T-helper 1 cell treated with Interleukin-12 subunit alpha and Interleukin-12 subunit beta and Interleukin-4 antibody, amounts not matched to agents 30 μg/mL and 1 μg/mL, for 36 hours (primary cell): ENCODE data around the gene ZNF648.
"Not testable (repeated sequence)": the region's sequence is repeated elsewhere in the genome, so short reads cannot be mapped to it uniquely, and the experiment has no call there.

Source experiments
- H3K27ac Mint-ChIP-seq: one replicate; pipeline ENCODE4 v1.8.0; 2021; ENCODE audit warnings: mild to moderate bottlenecking, mixed read lengths
- H3K27me3 Mint-ChIP-seq: one replicate; pipeline ENCODE4 v1.8.0; 2021; ENCODE audit warnings: low read depth, mixed read lengths
- H3K36me3 Mint-ChIP-seq: one replicate; pipeline ENCODE4 v1.8.0; 2021; ENCODE audit warnings: low read depth, mixed read lengths
- H3K4me1 Mint-ChIP-seq: one replicate; pipeline ENCODE4 v1.8.0; 2021; ENCODE audit warnings: low read depth, mixed read lengths
- H3K4me3 Mint-ChIP-seq: one replicate; pipeline ENCODE4 v1.8.0; 2021; ENCODE audit warnings: mild to moderate bottlenecking, moderate library complexity, mixed read lengths
- H3K9me3 Mint-ChIP-seq: one replicate; pipeline ENCODE4 v1.8.0; 2021; ENCODE audit warnings: mixed read lengths

The ZNF648 gene

GRCh38 chr1:182061594-182061993 lies at the start of gene ZNF648:
ZNF648 (minus strand) TSS chr1:182061712; CDS start chr1:182058010, 3,702 bp downstream.
- H3K36me3 Mint-ChIP-seq = no peaks in the 10 kb centered on the region
- H3K27me3 Mint-ChIP-seq = peaks cover 72% of the 10 kb centered on the region
- H3K4me1 Mint-ChIP-seq = peaks cover under 1% of the 10 kb centered on the region
- no peak within 1 kb of the TSS for H3K27ac Mint-ChIP-seq
- no peak within 1 kb of the TSS for H3K4me3 Mint-ChIP-seq
- H3K9me3 Mint-ChIP-seq = no peaks in the 10 kb centered on the region

DNA sequence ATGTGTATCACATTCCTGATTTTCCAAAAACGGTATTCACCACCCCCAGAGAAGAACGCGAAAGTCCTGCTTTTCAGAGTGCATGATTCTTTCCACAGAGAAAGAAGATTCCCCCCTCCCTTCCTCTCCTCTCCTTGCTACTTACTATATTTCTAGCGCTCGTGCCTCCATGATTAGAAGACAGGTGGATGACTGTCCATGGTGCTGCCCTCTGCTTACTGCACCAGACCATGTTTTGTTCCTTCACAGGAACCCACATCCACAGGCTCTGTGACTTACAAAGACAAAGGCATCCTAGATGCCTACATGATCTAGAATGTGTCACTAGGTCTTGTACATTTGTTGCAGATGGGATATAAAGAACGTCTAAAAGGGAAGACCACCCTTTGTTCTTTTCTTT lies 49.1 kb upstream of the ZNF648 start:
- H3K9me3 Mint-ChIP-seq = no peaks in the 10 kb centered on the region
- no peaks in the 10 kb centered on the region for H3K4me1 Mint-ChIP-seq
- no peaks in the 10 kb centered on the region for H3K36me3 Mint-ChIP-seq
- H3K27ac Mint-ChIP-seq = no peak overlapping the region
- H3K27me3 Mint-ChIP-seq = peaks cover 35% of the 10 kb centered on the region
- H3K4me3 Mint-ChIP-seq = no peak overlapping the region

DNA sequence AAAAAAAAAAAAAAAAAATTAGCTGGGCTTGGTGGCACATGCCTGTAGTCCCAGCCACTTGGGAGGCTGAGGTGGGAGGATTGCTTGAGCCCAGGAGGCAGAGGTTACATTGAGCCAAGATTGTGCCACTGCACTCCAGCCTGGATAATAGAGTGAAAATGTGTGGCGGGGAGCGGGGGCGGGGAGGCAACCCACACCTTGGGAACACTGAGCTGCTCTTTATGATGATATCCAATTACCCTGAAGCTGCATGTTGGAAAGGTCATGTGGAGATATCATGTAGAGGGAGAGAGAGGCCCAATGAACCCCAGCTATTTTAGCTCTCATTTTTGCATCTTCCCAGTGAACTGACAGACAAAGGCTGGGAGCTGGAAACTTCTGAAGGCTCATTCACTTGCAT lies 48.3 kb upstream of the ZNF648 start:
- Mint-ChIP-seq H3K4me1 (no peaks in the 10 kb centered on the region), H3K36me3 (no peaks in the 10 kb centered on the region), H3K27me3 (peaks cover 43% of the 10 kb centered on the region), H3K9me3 (no peaks in the 10 kb centered on the region), H3K4me3 (no peak overlapping the region), H3K27ac (no peak overlapping the region)

DNA sequence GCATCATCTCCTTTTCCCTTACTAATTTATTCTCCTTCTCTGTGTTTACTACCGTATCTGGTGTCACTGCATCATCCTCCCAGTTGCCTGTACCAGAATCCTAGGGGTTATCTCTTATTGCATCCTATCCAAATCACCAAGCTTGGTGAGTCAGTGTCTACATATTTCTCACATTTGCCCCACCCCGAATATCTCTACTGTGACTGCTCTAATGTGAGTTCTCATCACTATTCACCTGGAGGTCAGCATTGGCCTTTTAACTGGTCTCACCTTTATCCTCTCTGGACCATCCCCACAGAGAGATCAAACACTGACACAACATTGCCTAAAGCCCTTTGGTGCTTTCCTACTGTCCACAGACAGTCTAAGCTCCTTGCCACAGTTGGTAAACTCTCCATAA lies 45.7 kb upstream of the ZNF648 start:
- no peaks in the 10 kb centered on the region for H3K9me3 Mint-ChIP-seq
- H3K4me3 Mint-ChIP-seq = no peak overlapping the region
- peaks cover 54% of the 10 kb centered on the region for H3K27me3 Mint-ChIP-seq
- no peak overlapping the region for H3K27ac Mint-ChIP-seq
- H3K4me1 Mint-ChIP-seq = no peaks in the 10 kb centered on the region
- no peaks in the 10 kb centered on the region for H3K36me3 Mint-ChIP-seq

GRCh38 chr1:182102043-182102416 lies 40.5 kb upstream of the ZNF648 start:
- Mint-ChIP-seq H3K36me3 (no peaks in the 10 kb centered on the region), H3K4me1 (peaks cover 3% of the 10 kb centered on the region), H3K9me3 (peaks cover 5% of the 10 kb centered on the region), H3K27ac (no peak overlapping the region), H3K27me3 (peaks cover 75% of the 10 kb centered on the region), H3K4me3 (no peak overlapping the region)

- Mint-ChIP-seq H3K27ac (no peak overlapping the region), H3K4me3 (no peak overlapping the region), H3K36me3 (no peaks in the 10 kb centered on the region), H3K9me3 (peaks cover 5% of the 10 kb centered on the region), H3K4me1 (peaks cover 5% of the 10 kb centered on the region), H3K27me3 (peaks cover 76% of the 10 kb centered on the region)
These were observed 40.0 kb upstream of the ZNF648 start for GRCh38 chr1:182101415-182102042.

DNA sequence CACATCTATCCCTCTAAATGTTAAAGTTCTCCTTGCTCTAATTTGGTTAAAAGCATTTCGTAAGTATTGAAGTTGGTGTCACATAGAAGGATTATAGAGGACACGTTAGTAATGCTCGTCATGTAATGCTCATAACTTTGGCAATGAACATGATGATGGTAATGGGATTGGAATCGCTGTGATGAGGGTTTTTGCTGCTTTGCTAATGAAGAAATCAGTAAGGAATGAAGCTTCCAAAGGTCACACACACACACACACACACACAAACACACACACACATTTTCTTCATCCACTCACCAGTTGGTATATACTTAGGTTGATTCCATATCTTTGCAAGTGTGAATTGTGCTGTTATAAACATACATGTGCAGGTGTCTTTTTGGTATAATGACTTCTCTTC lies 36.8 kb upstream of the ZNF648 start:
- Mint-ChIP-seq H3K27ac (no peak overlapping the region), H3K9me3 (peaks cover 5% of the 10 kb centered on the region), H3K27me3 (peaks cover 72% of the 10 kb centered on the region)

DNA sequence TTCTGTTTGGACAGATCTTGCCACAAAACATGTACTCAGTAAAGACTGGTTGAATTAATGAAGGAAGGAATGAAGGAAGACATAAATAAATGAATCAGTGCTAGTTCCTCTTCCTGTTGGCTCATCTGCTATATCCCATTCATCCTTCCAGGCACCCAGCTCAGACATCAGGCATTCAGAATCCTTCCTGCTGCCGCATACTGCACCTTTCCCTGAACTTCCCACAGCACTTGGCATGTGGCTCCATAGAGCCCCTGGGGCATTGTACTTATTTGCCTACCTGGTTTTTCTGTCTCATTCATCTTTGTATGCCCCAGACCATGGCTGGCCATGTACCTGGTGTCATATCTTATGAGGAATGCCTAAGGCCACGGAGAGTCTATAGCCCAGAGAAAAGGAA lies 34.4 kb upstream of the ZNF648 start:
- Mint-ChIP-seq H3K36me3 (no peaks in the 10 kb centered on the region), H3K27me3 (peaks cover 52% of the 10 kb centered on the region), H3K4me3 (no peak overlapping the region), H3K4me1 (peaks cover 5% of the 10 kb centered on the region), H3K27ac (no peak overlapping the region), H3K9me3 (peaks cover 5% of the 10 kb centered on the region)

More for the DNA sequence above, 36.8 kb upstream of the ZNF648 start:
- peaks cover 5% of the 10 kb centered on the region for H3K4me1 Mint-ChIP-seq
- no peaks in the 10 kb centered on the region for H3K36me3 Mint-ChIP-seq
- H3K4me3 Mint-ChIP-seq = no peak overlapping the region

- H3K4me3 Mint-ChIP-seq, H3K9me3 Mint-ChIP-seq, H3K27ac Mint-ChIP-seq, H3K36me3 Mint-ChIP-seq, H3K4me1 Mint-ChIP-seq: not testable (repeated sequence)
- peaks cover 40% of the 10 kb centered on the region for H3K27me3 Mint-ChIP-seq
These were observed 33.0 kb upstream of the ZNF648 start for GRCh38 chr1:182094514-182095005.

DNA sequence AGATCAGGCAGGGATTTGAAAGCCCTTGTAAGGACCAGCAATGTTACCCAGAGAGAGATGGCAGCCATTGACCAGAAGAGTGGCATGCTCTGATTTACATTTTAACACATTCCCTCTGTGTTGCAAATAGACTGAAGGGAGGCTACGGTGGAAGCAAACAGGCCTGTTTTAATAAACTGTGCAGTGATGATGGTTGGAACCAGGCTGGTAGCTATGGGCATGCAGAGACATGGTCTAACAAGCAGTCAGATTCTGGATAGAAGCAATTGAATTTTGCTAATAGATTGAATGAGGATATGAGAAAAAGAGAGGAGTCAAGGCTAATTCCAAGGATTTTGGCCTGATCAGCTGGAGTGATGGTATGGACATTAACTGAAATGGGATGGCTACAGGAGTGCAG lies 32.3 kb upstream of the ZNF648 start:
- Mint-ChIP-seq H3K4me3 (no peak overlapping the region), H3K9me3 (no peaks in the 10 kb centered on the region)

GRCh38 chr1:182092336-182092735 lies 30.8 kb upstream of the ZNF648 start:
- peaks cover 26% of the 10 kb centered on the region for H3K4me1 Mint-ChIP-seq
- H3K27me3 Mint-ChIP-seq = peaks cover 21% of the 10 kb centered on the region
- no peak overlapping the region for H3K4me3 Mint-ChIP-seq
- no peaks in the 10 kb centered on the region for H3K36me3 Mint-ChIP-seq
- H3K9me3 Mint-ChIP-seq = no peaks in the 10 kb centered on the region
- H3K27ac Mint-ChIP-seq = no peak overlapping the region

More for the DNA sequence above, 32.3 kb upstream of the ZNF648 start:
- H3K36me3 Mint-ChIP-seq = no peaks in the 10 kb centered on the region
- no peak overlapping the region for H3K27ac Mint-ChIP-seq
- H3K4me1 Mint-ChIP-seq = peaks cover 14% of the 10 kb centered on the region
- H3K27me3 Mint-ChIP-seq = peaks cover 32% of the 10 kb centered on the region

DNA sequence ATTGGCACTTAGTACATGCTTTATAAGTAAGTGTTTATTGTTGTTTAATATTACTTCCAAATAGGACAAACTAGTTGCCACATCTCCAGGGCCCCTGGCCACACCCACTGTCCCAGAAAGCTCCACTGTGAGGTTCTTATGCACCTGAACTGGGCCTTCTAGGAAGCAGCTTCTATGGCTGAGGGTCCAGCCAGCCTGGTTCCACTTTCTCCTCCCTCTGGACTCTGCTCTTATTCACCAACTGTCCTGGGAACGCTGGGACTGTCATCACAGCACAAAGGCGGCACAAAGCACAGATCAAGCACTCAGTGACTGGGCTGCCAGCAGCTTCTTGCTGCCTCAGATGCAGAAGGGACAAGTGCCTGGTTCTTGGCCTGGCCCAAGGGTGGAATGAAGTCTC lies 29.6 kb upstream of the ZNF648 start:
- Mint-ChIP-seq H3K4me1 (peaks cover 37% of the 10 kb centered on the region), H3K27me3 (peaks cover 12% of the 10 kb centered on the region), H3K4me3 (no peak overlapping the region), H3K36me3 (no peaks in the 10 kb centered on the region), H3K9me3 (no peaks in the 10 kb centered on the region), H3K27ac (no peak overlapping the region)

DNA sequence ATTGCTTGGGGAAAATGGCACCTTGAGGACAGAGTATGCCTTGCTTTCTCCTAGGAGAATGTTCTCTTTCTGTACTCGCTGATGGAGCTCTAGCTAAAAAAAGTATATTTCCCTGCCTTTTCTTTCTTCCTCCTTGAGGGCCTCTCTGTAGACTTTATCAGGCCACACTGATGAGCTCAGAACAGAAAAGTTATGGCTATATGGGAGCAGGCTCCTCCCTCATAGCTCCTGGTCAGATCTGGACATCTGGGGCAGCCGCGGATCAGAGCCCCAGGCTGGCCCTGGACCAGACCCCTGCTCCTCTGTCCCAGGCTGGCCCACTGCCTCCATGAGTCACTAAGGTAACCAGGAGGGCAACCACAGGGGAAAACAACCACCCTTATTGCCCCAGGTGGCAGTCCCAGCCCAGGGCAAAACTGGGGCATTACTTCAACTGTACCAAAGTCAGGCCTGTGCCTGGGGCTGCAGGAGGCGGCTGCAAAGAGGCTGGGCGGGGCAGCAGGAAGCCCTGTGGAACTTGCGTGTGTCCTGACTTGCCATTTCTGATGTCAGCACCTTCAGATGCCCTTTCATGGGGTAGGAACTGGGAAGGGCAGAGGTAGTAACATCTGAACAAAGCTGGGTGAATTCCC lies 26.3 kb upstream of the ZNF648 start:
- no peaks in the 10 kb centered on the region for H3K36me3 Mint-ChIP-seq
- peaks cover 48% of the 10 kb centered on the region for H3K4me1 Mint-ChIP-seq
- H3K27me3 Mint-ChIP-seq = no peaks in the 10 kb centered on the region
- no peaks in the 10 kb centered on the region for H3K9me3 Mint-ChIP-seq
- H3K4me3 Mint-ChIP-seq = peak overlapping the region; percentile 49
- peak overlapping the region; percentile 84 for H3K27ac Mint-ChIP-seq

DNA sequence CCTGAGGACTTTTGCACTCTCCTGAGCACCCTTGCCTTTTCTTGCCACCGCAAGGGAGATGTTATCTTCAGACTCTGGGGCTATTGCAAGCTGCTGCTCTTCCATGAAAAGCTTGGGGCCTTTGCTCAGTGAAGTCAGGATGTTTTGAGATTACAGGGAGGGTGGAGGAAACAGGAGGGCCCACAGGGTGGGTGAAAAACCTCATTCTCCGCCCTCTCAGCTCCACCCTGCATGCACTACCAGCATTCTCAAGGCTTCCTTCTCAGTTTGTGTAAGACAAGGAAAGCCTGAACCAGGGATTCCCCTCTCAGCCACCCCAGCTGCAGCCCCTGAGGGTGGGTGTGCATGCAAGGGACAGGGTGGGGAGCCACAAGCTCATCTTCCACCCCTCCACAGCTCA lies 25.8 kb upstream of the ZNF648 start:
- Mint-ChIP-seq H3K4me3 (peak overlapping the region; percentile 49), H3K27me3 (no peaks in the 10 kb centered on the region), H3K27ac (peak overlapping the region; percentile 84), H3K4me1 (peaks cover 48% of the 10 kb centered on the region), H3K9me3 (no peaks in the 10 kb centered on the region), H3K36me3 (no peaks in the 10 kb centered on the region)

GRCh38 chr1:182086620-182087019 lies 25.1 kb upstream of the ZNF648 start:
- peaks cover 48% of the 10 kb centered on the region for H3K4me1 Mint-ChIP-seq
- H3K27ac Mint-ChIP-seq = peak overlapping the region; percentile 84
- H3K4me3 Mint-ChIP-seq = peak overlapping the region; percentile 3
- no peaks in the 10 kb centered on the region for H3K36me3 Mint-ChIP-seq
- H3K9me3 Mint-ChIP-seq = no peaks in the 10 kb centered on the region
- H3K27me3 Mint-ChIP-seq = no peaks in the 10 kb centered on the region
